Stimulated activated memory B cell treated with anti-CD40 and anti-IgM and Interleukin-4, amounts not matched to agents 10 μg/mL and 1 μg/mL and 100 μg/mL, for 72 hours (primary cell): ENCODE measurements around the gene LRRC36.

ENCODE experiments used
- ATAC-seq: fragments of 150-1000 bp; cut with Tn5 transposase; 2 replicates; pipeline ENCODE4 v1.10.0; 2021
- H3K27ac Mint-ChIP-seq: one replicate; pipeline ENCODE4 v1.8.0; 2022; ENCODE audit warnings: mild to moderate bottlenecking, mixed read lengths
- H3K27me3 Mint-ChIP-seq: one replicate; pipeline ENCODE4 v1.8.0; 2022; ENCODE audit warnings: mixed read lengths
- H3K36me3 Mint-ChIP-seq: one replicate; pipeline ENCODE4 v1.8.0; 2022; ENCODE audit warnings: mixed read lengths
- H3K4me1 Mint-ChIP-seq: one replicate; pipeline ENCODE4 v1.8.0; 2022; ENCODE audit warnings: mixed read lengths
- H3K4me3 Mint-ChIP-seq: one replicate; pipeline ENCODE4 v1.8.0; 2022; ENCODE audit warnings: mild to moderate bottlenecking, moderate library complexity, mixed read lengths
- H3K9me3 Mint-ChIP-seq: one replicate; pipeline ENCODE4 v1.8.0; 2022; ENCODE audit warnings: mixed read lengths

LRRC36 gene

GRCh38 chr16:67397812-67398545 lies 71.4 kb downstream of the LRRC36 start:
- Mint-ChIP-seq H3K9me3 (no peaks in the 10 kb centered on the region), H3K27ac (no peak overlapping the region), H3K4me3 (no peak overlapping the region), H3K36me3 (no peaks in the 10 kb centered on the region), H3K27me3 (peaks cover 58% of the 10 kb centered on the region), H3K4me1 (peaks cover 25% of the 10 kb centered on the region)
- ATAC-seq, result no peak

- Mint-ChIP-seq H3K9me3 (no peaks in the 10 kb centered on the region), H3K36me3 (no peaks in the 10 kb centered on the region), H3K4me1 (peaks cover 23% of the 10 kb centered on the region), H3K27me3 (peaks cover 58% of the 10 kb centered on the region), H3K4me3 (no peak overlapping the region), H3K27ac (no peak overlapping the region)
- no peak for ATAC-seq
Measured at GRCh38 chr16:67398546-67399217, 72.1 kb downstream of the LRRC36 start.

GRCh38 chr16:67399218-67399733 lies 72.7 kb downstream of the LRRC36 start:
- Mint-ChIP-seq H3K4me1 (peaks cover 17% of the 10 kb centered on the region), H3K36me3 (no peaks in the 10 kb centered on the region), H3K9me3 (no peaks in the 10 kb centered on the region), H3K27ac (no peak overlapping the region), H3K4me3 (peak overlapping the region; percentile 42), H3K27me3 (peaks cover 58% of the 10 kb centered on the region)
- ATAC-seq, result peak; percentile 71

GRCh38 chr16:67399749-67400704 lies 73.4 kb downstream of the LRRC36 start:
- peaks cover 13% of the 10 kb centered on the region for H3K4me1 Mint-ChIP-seq
- H3K36me3 Mint-ChIP-seq, result no peaks in the 10 kb centered on the region
- no peak for ATAC-seq
- peaks cover 50% of the 10 kb centered on the region for H3K27me3 Mint-ChIP-seq
- no peaks in the 10 kb centered on the region for H3K9me3 Mint-ChIP-seq
- no peak overlapping the region for H3K27ac Mint-ChIP-seq
- H3K4me3 Mint-ChIP-seq, result no peak overlapping the region

GRCh38 chr16:67400901-67401300 lies 74.3 kb downstream of the LRRC36 start:
- Mint-ChIP-seq H3K9me3 (no peaks in the 10 kb centered on the region), H3K36me3 (no peaks in the 10 kb centered on the region), H3K27me3 (peaks cover 41% of the 10 kb centered on the region), H3K27ac (no peak overlapping the region), H3K4me3 (no peak overlapping the region), H3K4me1 (peaks cover 5% of the 10 kb centered on the region)
- no peak for ATAC-seq

- Mint-ChIP-seq H3K36me3 (no peaks in the 10 kb centered on the region), H3K27ac (no peak overlapping the region), H3K4me1 (peaks cover 5% of the 10 kb centered on the region), H3K27me3 (peaks cover 34% of the 10 kb centered on the region), H3K4me3 (no peak overlapping the region), H3K9me3 (no peaks in the 10 kb centered on the region)
- ATAC-seq, result no peak
Measured at GRCh38 chr16:67403976-67404555, 77.5 kb downstream of the LRRC36 start.

- ATAC-seq, result no peak
- H3K36me3 Mint-ChIP-seq, result no peaks in the 10 kb centered on the region
- H3K27me3 Mint-ChIP-seq, result peaks cover 41% of the 10 kb centered on the region
- H3K4me3 Mint-ChIP-seq, result no peak overlapping the region
- H3K4me1 Mint-ChIP-seq, result no peaks in the 10 kb centered on the region
- no peak overlapping the region for H3K27ac Mint-ChIP-seq
- no peaks in the 10 kb centered on the region for H3K9me3 Mint-ChIP-seq
Measured at GRCh38 chr16:67404740-67405226, 78.2 kb downstream of the LRRC36 start.

- Mint-ChIP-seq H3K36me3 (no peaks in the 10 kb centered on the region), H3K27me3 (peaks cover 47% of the 10 kb centered on the region), H3K4me1 (no peaks in the 10 kb centered on the region), H3K27ac (no peak overlapping the region), H3K9me3 (no peaks in the 10 kb centered on the region), H3K4me3 (no peak overlapping the region)
- no peak for ATAC-seq
Measured at GRCh38 chr16:67405336-67405735, 78.7 kb downstream of the LRRC36 start.

- Mint-ChIP-seq H3K27me3 (peaks cover 47% of the 10 kb centered on the region), H3K9me3 (no peaks in the 10 kb centered on the region), H3K36me3 (no peaks in the 10 kb centered on the region), H3K4me1 (no peaks in the 10 kb centered on the region), H3K4me3 (no peak overlapping the region), H3K27ac (no peak overlapping the region)
- ATAC-seq, result no peak
Measured at GRCh38 chr16:67406111-67406971, 79.7 kb downstream of the LRRC36 start.

- Mint-ChIP-seq H3K27me3 (peaks cover 38% of the 10 kb centered on the region), H3K4me1 (no peaks in the 10 kb centered on the region), H3K9me3 (no peaks in the 10 kb centered on the region), H3K4me3 (no peak overlapping the region), H3K27ac (no peak overlapping the region), H3K36me3 (no peaks in the 10 kb centered on the region)
- ATAC-seq, result peak; percentile 17
Measured at GRCh38 chr16:67407176-67407787, 80.7 kb downstream of the LRRC36 start.

GRCh38 chr16:67407788-67408452 lies 81.3 kb downstream of the LRRC36 start:
- Mint-ChIP-seq H3K4me3 (no peak overlapping the region), H3K27me3 (peaks cover 33% of the 10 kb centered on the region), H3K9me3 (no peaks in the 10 kb centered on the region), H3K27ac (no peak overlapping the region), H3K36me3 (no peaks in the 10 kb centered on the region), H3K4me1 (no peaks in the 10 kb centered on the region)
- no peak for ATAC-seq

GRCh38 chr16:67409631-67410030 lies 83.0 kb downstream of the LRRC36 start:
- ATAC-seq, result no peak
- no peaks in the 10 kb centered on the region for H3K9me3 Mint-ChIP-seq
- no peak overlapping the region for H3K4me3 Mint-ChIP-seq
- H3K27ac Mint-ChIP-seq, result no peak overlapping the region
- H3K4me1 Mint-ChIP-seq, result peaks cover 6% of the 10 kb centered on the region
- H3K36me3 Mint-ChIP-seq, result no peaks in the 10 kb centered on the region
- H3K27me3 Mint-ChIP-seq, result peaks cover 19% of the 10 kb centered on the region

- no peaks in the 10 kb centered on the region for H3K36me3 Mint-ChIP-seq
- peaks cover 14% of the 10 kb centered on the region for H3K4me1 Mint-ChIP-seq
- H3K27me3 Mint-ChIP-seq, result peaks cover 29% of the 10 kb centered on the region
- no peak for ATAC-seq
- no peak overlapping the region for H3K4me3 Mint-ChIP-seq
- H3K27ac Mint-ChIP-seq, result no peak overlapping the region
- H3K9me3 Mint-ChIP-seq, result no peaks in the 10 kb centered on the region
Measured at GRCh38 chr16:67411339-67411738, 84.7 kb downstream of the LRRC36 start.
